IPS-18a (cell line): Measurements from ENCODE around the gene SPATA13.

Experiments used
- H3K27ac ChIP-seq: one replicate; pipeline ENCODE4 v1.5.1; 2013; ENCODE audit warnings: low read length
- H3K27me3 ChIP-seq: one replicate; pipeline ENCODE4 v1.6.1; 2013; ENCODE audit warnings: mild to moderate bottlenecking, low read length; ENCODE audit not compliant: control insufficient read depth, insufficient read depth
- H3K36me3 ChIP-seq: one replicate; pipeline ENCODE4 v1.6.1; 2013; ENCODE audit warnings: low read depth, low read length; ENCODE audit not compliant: control insufficient read depth
- H3K4me1 ChIP-seq: one replicate; pipeline ENCODE4 v1.6.1; 2013; ENCODE audit warnings: low read depth, low read length; ENCODE audit not compliant: control insufficient read depth
- H3K4me3 ChIP-seq: one replicate; pipeline ENCODE4 v1.5.1; 2013; ENCODE audit warnings: low read length
- H3K9ac ChIP-seq: one replicate; pipeline ENCODE4 v1.6.1; 2013; ENCODE audit warnings: mild to moderate bottlenecking, low read length, moderate library complexity
- H3K9me3 ChIP-seq: one replicate; pipeline ENCODE4 v1.6.1; 2013; ENCODE audit warnings: low read depth, low read length; ENCODE audit not compliant: control insufficient read depth

SPATA13 gene

DNA sequence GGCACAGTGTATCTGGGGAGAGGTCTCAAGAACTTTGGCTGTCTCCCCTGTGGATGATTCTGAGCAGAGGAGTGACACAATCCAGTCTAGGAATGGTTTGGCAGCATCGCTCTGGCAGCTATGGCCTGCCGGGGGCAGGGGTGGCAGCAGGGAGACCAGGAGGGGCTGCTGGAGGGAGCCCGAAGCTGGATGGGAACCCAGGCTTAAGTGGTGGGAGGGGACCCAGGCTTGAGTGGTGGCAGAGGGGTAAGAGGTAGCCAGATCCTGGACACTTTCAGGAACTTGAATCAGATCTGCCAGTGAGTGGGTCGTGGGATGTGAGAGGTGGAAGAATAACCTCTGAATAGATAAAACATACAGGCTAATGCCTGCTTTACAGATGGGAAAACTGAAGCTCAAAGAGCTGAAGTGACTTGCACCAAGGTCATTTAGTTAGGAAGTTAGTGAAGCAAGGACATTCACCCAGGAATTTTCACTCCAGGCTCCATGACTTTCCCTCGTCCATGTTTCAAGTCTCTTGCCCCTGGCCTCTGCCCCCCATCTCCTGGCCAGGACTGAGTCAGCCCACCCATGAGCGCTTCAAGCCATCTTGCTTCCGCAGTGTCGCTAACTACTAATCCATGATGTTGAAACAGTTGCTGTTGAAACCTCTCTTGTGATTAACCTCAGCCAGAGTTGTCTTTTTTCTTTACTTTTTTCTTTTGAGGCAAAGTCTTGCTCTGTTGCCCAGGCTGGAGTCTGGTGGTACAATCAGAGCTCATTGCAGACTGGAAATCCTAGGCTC, 119.0 kb downstream of the SPATA13 start:
- Histone ChIP-seq H3K9me3 (no peaks in the 10 kb centered on the region), H3K9ac (no peak overlapping the region), H3K4me3 (no peak overlapping the region), H3K27me3 (no peaks in the 10 kb centered on the region), H3K27ac (no peak overlapping the region), H3K36me3 (no peaks in the 10 kb centered on the region), H3K4me1 (no peaks in the 10 kb centered on the region)

DNA sequence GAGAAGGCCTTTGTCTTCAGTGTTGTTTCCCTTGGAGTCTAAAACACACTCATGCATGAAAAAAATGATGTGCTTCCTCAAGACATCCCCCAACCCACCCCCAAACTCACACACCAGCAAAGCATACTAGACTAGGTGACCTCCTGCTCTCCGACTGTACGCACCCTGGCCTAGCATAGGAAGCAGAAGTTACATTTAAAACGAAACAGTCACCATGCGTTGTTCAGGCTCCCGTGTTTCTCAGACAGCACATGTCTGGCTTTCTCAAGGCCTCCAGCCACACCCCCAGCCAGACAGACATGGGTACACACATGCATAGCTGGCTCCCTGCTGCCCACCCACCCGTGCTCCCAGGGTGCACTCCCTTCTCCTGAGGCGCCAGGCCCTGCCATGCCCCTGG, 120.2 kb downstream of the SPATA13 start:
- H3K27me3 ChIP-seq: no peaks in the 10 kb centered on the region
- no peak overlapping the region for H3K9ac ChIP-seq
- no peaks in the 10 kb centered on the region for H3K4me1 ChIP-seq
- H3K9me3 ChIP-seq: no peaks in the 10 kb centered on the region
- no peak overlapping the region for H3K4me3 ChIP-seq
- no peak overlapping the region for H3K27ac ChIP-seq
- H3K36me3 ChIP-seq: no peaks in the 10 kb centered on the region

DNA sequence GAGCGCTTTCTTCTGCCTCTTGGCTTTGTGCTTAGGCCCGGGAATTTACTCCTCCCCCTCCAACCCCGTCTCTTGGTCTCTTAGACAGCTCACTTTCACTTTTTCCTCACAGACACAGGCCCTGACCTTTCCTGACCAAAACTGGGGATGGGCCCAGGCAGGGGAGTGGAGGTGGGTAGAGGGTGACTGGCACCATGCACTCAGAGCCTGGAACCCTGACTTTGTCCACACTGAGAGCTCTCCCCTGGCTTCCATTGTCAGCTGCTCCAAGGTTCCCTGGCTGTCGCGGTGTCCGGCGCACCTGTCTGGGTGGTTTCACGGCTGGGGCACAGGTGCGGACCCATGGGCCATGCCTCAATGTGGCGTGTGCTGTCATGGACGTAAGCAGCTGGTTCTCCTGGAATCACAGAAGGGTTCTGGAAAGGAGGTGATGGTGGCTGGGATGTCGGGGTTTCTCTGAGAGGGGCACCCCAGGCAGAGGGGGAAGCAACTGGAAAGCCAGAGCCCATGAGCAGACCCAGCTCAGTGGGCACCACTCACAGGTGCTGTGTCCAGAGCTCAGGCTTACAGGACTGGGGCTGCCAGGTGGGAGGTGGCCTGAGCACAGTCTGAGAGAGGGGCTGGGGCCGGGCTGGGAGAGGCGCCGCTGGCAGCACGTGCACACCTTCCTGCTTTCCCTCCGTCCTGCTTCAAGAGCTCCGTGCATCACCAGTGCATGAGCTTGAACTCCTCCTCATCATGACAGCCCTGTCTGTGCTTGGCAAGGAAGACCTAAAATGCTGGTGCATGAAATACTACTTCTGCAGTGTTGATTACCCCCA, 120.9 kb downstream of the SPATA13 start:
- Histone ChIP-seq H3K27me3 (no peaks in the 10 kb centered on the region), H3K4me1 (no peaks in the 10 kb centered on the region), H3K9ac (no peak overlapping the region), H3K36me3 (peaks cover 5% of the 10 kb centered on the region), H3K27ac (no peak overlapping the region), H3K4me3 (no peak overlapping the region), H3K9me3 (no peaks in the 10 kb centered on the region)

DNA sequence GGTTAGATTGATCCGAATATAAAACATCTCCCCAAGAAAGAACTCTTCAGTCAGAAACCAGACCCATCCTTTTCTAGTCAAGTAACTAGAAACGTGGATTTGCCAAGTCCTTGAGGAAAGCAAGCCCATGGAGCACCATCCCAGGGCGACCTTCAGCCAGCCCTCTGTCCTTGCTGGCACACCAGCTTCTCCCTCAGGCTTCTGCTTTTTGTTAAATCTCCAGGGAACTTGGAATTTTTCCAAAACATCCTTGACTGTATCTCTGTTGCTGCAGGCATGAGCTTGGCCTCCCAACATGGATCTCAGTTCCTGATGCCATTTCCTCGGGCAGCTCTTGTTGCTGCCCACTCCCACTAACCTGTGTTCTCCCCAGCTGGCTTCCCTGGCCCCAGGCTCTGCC, 121.7 kb downstream of the SPATA13 start:
- Histone ChIP-seq H3K9me3 (no peaks in the 10 kb centered on the region), H3K27me3 (no peaks in the 10 kb centered on the region), H3K4me3 (no peak overlapping the region), H3K36me3 (peaks cover 7% of the 10 kb centered on the region), H3K4me1 (no peaks in the 10 kb centered on the region), H3K9ac (no peak overlapping the region), H3K27ac (no peak overlapping the region)

DNA sequence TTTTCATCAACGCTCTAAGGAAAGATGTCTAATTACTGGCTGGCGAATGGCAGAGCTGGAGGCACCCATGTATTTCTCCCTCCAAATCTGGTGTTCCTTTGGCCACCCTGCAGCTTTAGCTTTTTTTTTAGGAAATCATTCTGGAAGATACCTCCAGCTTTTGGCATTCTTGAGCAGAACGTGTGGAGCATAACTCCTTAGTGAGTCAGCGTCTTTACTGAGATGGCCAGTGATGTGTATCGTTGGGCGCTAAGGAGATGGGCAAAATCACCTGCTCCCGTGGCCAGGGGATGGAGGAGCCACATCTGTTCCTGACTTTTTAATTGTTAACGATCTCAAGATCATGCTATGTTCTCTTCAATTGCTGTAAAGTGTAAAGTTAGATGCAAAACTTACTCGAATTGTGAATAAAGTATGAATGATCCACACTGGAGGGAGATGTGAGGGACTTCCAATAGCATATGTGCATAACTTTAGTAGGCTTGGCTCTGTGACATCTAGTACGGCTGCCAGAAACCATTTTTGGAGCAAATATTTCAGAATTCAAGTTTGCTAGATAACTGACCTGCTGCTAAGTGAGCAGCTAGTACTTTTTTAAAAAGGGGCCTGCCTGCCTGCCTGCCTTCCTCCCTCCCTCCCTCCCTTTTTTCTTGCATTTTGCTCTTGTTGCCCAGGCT, 124.5 kb downstream of the SPATA13 start:
- Histone ChIP-seq H3K4me3 (no peak overlapping the region), H3K27ac (no peak overlapping the region), H3K27me3 (no peaks in the 10 kb centered on the region), H3K36me3 (peaks cover 7% of the 10 kb centered on the region), H3K4me1 (no peaks in the 10 kb centered on the region), H3K9ac (no peak overlapping the region), H3K9me3 (no peaks in the 10 kb centered on the region)

DNA sequence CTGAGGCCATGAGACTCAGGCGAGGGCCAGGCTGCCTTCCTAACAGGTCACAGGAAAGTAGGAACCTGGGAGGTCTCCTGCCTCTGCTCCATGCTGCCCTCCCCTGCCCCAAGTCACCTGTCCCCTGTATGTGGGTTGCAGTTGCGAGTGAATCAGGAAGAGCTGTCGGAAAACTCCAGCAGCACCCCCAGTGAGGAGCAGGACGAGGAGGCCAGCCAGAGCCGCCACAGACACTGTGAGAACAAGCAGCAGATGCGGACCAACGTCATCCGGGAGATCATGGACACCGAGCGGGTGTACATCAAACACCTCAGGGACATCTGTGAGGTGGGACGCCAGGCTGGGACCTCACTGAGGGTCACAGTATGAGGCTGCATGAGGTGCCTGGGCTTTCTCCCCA, 126.1 kb downstream of the SPATA13 start:
- Histone ChIP-seq H3K36me3 (peaks cover 15% of the 10 kb centered on the region), H3K9me3 (no peaks in the 10 kb centered on the region), H3K4me3 (no peak overlapping the region), H3K9ac (no peak overlapping the region), H3K27me3 (no peaks in the 10 kb centered on the region), H3K27ac (no peak overlapping the region), H3K4me1 (no peaks in the 10 kb centered on the region)

DNA sequence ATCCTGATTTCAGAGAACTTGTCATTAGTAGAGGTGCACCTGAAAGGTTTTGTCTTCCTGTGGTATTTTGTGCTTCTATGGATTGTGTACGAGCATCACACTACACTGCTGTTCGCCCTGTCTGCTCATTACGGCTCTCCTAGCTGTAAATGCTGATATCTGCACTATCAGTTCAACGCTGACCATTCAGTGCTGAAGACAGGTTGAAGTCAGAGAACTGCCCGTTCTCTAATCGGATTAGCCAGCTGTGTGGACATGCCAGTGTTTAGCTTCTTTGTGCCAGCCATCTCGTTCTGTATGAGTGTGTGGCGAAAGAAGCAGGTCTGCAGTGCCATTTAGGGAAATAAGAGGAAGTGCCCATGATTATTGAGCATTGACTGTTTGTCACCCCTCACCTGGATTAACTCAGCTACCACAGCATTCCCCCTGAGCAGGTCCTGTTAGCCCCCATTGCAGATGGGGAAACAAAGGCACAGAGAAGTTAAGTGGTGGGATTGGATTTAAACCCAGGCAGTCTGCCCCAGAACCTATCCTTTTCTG, 127.3 kb downstream of the SPATA13 start:
- Histone ChIP-seq H3K36me3 (peaks cover 15% of the 10 kb centered on the region), H3K4me3 (no peak overlapping the region), H3K27ac (no peak overlapping the region), H3K9ac (no peak overlapping the region), H3K27me3 (no peaks in the 10 kb centered on the region), H3K9me3 (no peaks in the 10 kb centered on the region), H3K4me1 (no peaks in the 10 kb centered on the region)

DNA sequence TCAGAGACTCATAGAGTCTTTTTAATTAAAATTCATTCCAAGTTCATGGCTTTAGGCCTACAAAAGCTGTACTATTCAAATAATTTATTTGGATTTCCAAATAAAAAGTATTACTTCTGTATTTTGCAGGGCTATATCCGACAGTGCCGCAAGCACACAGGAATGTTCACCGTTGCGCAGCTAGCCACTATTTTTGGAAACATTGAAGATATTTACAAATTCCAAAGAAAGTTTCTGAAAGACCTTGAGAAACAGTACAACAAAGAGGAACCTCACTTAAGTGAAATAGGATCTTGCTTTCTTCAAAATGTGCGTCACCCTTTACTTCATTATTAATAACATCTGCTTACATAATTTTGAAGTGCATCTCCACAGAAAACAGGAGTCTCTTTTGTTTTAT, 128.3 kb downstream of the SPATA13 start:
- no peaks in the 10 kb centered on the region for H3K27me3 ChIP-seq
- H3K4me3 ChIP-seq: no peak overlapping the region
- peaks cover 19% of the 10 kb centered on the region for H3K36me3 ChIP-seq
- H3K4me1 ChIP-seq: no peaks in the 10 kb centered on the region
- no peak overlapping the region for H3K27ac ChIP-seq
- no peaks in the 10 kb centered on the region for H3K9me3 ChIP-seq
- no peak overlapping the region for H3K9ac ChIP-seq

DNA sequence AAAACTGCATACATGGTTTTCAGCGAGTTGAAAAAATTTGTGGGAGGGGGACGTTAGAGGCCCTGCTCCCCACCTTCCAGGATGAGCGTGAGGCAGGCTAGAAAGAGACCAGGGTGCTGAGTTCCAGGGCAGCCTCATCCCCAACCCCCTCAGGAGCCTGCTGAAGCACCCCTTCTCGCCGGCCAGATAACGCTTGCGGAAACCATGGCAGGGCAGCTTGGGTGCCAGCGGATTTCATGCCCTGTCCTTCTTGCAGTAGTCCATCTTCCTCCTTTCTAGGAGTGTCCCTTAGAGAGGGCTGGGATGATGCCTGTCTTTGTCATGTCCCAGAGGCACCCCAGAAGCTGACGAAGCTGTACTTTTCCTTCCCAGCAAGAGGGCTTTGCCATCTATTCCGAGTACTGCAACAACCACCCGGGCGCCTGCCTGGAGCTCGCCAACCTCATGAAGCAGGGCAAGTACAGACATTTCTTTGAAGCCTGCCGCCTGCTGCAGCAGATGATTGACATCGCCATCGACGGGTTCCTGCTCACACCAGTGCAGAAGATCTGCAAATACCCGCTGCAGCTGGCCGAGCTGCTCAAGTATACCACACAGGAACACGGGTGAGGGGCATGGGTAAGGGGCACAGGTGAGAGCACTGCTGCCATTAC, 129.9 kb downstream of the SPATA13 start:
- H3K36me3 ChIP-seq: peaks cover 27% of the 10 kb centered on the region
- H3K9me3 ChIP-seq: no peaks in the 10 kb centered on the region
- H3K4me1 ChIP-seq: no peaks in the 10 kb centered on the region
- no peaks in the 10 kb centered on the region for H3K27me3 ChIP-seq
- no peak overlapping the region for H3K27ac ChIP-seq
- H3K9ac ChIP-seq: no peak overlapping the region
- H3K4me3 ChIP-seq: no peak overlapping the region

DNA sequence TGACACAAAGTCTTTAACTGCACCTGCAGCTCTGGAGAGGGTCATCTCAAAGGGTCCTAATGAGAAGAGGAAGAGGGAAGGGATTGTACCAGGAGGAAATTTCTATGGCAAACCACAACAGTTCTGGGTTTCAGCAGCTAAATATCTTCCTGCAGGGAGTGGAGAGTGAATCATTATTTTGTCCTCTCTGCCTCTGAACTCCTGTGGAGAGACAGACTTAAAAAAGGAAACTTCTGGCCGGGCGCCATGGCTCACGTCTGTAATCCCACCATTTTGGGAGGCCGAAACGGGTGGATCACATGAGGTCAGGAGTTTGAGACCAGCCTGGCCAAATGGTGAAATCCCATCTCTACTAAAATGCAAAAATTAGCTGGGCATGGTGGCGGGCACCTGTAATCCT, 132.0 kb downstream of the SPATA13 start:
- Histone ChIP-seq H3K4me3 (no peak overlapping the region), H3K9ac (no peak overlapping the region), H3K4me1 (no peaks in the 10 kb centered on the region), H3K9me3 (no peaks in the 10 kb centered on the region), H3K36me3 (peaks cover 24% of the 10 kb centered on the region), H3K27ac (no peak overlapping the region), H3K27me3 (no peaks in the 10 kb centered on the region)

DNA sequence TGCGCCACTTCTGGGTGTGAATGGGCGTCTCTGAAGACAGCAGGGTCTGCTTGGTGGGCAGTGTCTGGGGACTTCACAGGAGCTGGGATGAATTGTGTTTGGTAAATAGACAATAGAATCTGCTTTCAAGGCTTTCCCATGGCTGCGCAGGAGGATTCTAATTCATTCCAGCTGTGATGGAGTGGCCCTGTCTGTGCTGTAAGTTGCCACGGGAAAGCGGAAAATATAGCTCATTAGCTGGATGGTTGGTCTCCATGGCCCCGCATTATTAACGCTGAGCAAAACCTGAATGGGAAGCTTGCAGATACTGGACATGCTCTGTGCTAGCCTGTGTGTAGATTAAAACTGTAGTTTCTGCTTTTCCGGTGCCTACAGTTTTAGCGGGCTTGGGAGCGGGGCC, 133.2 kb downstream of the SPATA13 start:
- no peaks in the 10 kb centered on the region for H3K4me1 ChIP-seq
- no peak overlapping the region for H3K9ac ChIP-seq
- no peak overlapping the region for H3K27ac ChIP-seq
- H3K27me3 ChIP-seq: no peaks in the 10 kb centered on the region
- no peaks in the 10 kb centered on the region for H3K9me3 ChIP-seq
- peaks cover 35% of the 10 kb centered on the region for H3K36me3 ChIP-seq
- H3K4me3 ChIP-seq: no peak overlapping the region
